HepG2 (cell line): Measurements from ENCODE around the gene STARD10. TPM values are rescaled to one million over a fixed set of nuclear protein-coding genes. Genes with fewer than 3 reads are reported as not detected.
A peak's percentile ranks its signal among the peaks of the same experiment; 100 is the strongest.

ENCODE experiments used
- CCDC6 ChIP-seq: sonication (generic); formaldehyde crosslinking; IDR thresholded peaks from 2 replicates; pipeline ENCODE4 v1.8.1; 2022; ENCODE audit warnings: mild to moderate bottlenecking, missing genetic modification reagents, moderate library complexity
- KAT2B ChIP-seq: fragments of 150-350 bp; IDR thresholded peaks from 2 replicates; pipeline ENCODE4 v1.6.1; 2014; ENCODE audit warnings: low read depth, low read length, borderline replicate concordance
- MAZ ChIP-seq, 2 experiments: sonication (generic) in 1 of 2; formaldehyde crosslinking in 1 of 2; IDR thresholded peaks; 2 replicates each; pipeline versions ENCODE4 v1.5.0 to v1.6.1; 2012 to 2020; ENCODE audit warnings: low read depth in 2 of 2, mild to moderate bottlenecking in 2 of 2, borderline replicate concordance in 1 of 2, improper control_type of control experiment in 1 of 2, low read length in 1 of 2, missing genetic modification reagents in 1 of 2, moderate library complexity in 1 of 2
- MYPOP ChIP-seq: sonication (generic); formaldehyde crosslinking; IDR thresholded peaks from 2 replicates; pipeline ENCODE4 v1.8.1; 2023; ENCODE audit warnings: mild to moderate bottlenecking, moderate library complexity, missing genetic modification reagents
- SCMH1 ChIP-seq: sonication (generic); formaldehyde crosslinking; IDR thresholded peaks from 2 replicates; pipeline ENCODE4 v1.9.0; 2021; ENCODE audit warnings: missing genetic modification reagents, mild to moderate bottlenecking, borderline replicate concordance
- STAG1 ChIP-seq: sonication (generic); formaldehyde crosslinking; IDR thresholded peaks from 2 replicates; pipeline ENCODE4 v1.4.0; 2020; ENCODE audit warnings: missing genetic modification reagents
- SUZ12 ChIP-seq: fragments of 150-350 bp; IDR thresholded peaks from 2 replicates; pipeline ENCODE4 v1.6.1; 2014; ENCODE audit warnings: low read depth, low read length
- TEAD3 ChIP-seq: optimal IDR thresholded peaks from 2 replicates; pipeline ENCODE3; 2016; ENCODE audit warnings: borderline replicate concordance
- ZBTB3 ChIP-seq: sonication (generic); formaldehyde crosslinking; IDR thresholded peaks from 2 replicates; pipeline ENCODE4 v1.4.0; 2020; ENCODE audit warnings: low read depth, mild to moderate bottlenecking, moderate library complexity, missing genetic modification reagents, borderline replicate concordance
- ZNF235 ChIP-seq: sonication (generic); formaldehyde crosslinking; IDR thresholded peaks from 2 replicates; pipeline ENCODE4 v1.8.1; 2023; ENCODE audit warnings: mild to moderate bottlenecking, missing genetic modification reagents, borderline replicate concordance
- ZNF503 ChIP-seq: sonication (generic); formaldehyde crosslinking; IDR thresholded peaks from 2 replicates; pipeline ENCODE4 v1.4.0; 2020; ENCODE audit warnings: missing genetic modification reagents
- ZNF569 ChIP-seq: sonication (generic); formaldehyde crosslinking; IDR thresholded peaks from 2 replicates; pipeline ENCODE4 v1.5.0; 2020; ENCODE audit warnings: mild to moderate bottlenecking, missing genetic modification reagents, moderate library complexity, borderline replicate concordance
- ZNF597 ChIP-seq: sonication (generic); formaldehyde crosslinking; IDR thresholded peaks from 2 replicates; pipeline ENCODE4 v1.5.0; 2020; ENCODE audit warnings: missing genetic modification reagents
- ZNF709 ChIP-seq: sonication (generic); formaldehyde crosslinking; IDR thresholded peaks from 2 replicates; pipeline ENCODE4 v1.5.0; 2020; ENCODE audit warnings: mild to moderate bottlenecking, missing genetic modification reagents
- polyA plus RNA-seq, 8 experiments: library from polyadenylated mRNA; depleted of rRNA in 3 of 8; stranded (reverse) in 7 of 8; unstranded in 1 of 8; fragments of >200 nt; fragmentation: Illumina TruSeq in 4 of 8; extraction: Trizol in 4 of 8; gene quantifications; 2 replicates each; pipeline versions ENCODE4 v1.2.1 to v1.2.3, GENCODE V29; 2011 to 2016; ENCODE audit warnings: low read depth in 4 of 8, missing spikeins in 1 of 8, mixed read lengths in 1 of 8; ENCODE audit not compliant: insufficient read depth in 1 of 8
- total RNA-seq, 5 experiments: library from RNA; depleted of rRNA; stranded (reverse); fragments of >200 nt; fragmentation: Illumina TruSeq; extraction: Trizol; gene quantifications; 2 replicates each; pipeline ENCODE4 v1.2.3, GENCODE V29; 2016; ENCODE audit warnings: low read depth in 1 of 5
- TF ChIP-seq, protein P1 (sequence below): sonication (generic); formaldehyde crosslinking; IDR thresholded peaks from 2 replicates; pipeline ENCODE4 v1.4.0; 2020; ENCODE audit warnings: missing genetic modification reagents
- TF ChIP-seq, protein P2 (sequence below): sonication (generic); formaldehyde crosslinking; IDR thresholded peaks from 2 replicates; pipeline ENCODE4 v1.4.0; 2020; ENCODE audit warnings: mild to moderate bottlenecking, missing genetic modification reagents
- TF ChIP-seq, protein P3 (sequence below): sonication (generic); formaldehyde crosslinking; IDR thresholded peaks from 2 replicates; pipeline ENCODE4 v1.8.0; 2022; ENCODE audit warnings: missing genetic modification reagents, mild to moderate bottlenecking, inconsistent platforms, borderline replicate concordance

The STARD10 gene
- total and polyA plus RNA-seq, 2 of the 13 experiments (the other 11 are each of a cell fraction or from before 2014, with no cell fraction given): 260 to 341 TPM

DNA sequence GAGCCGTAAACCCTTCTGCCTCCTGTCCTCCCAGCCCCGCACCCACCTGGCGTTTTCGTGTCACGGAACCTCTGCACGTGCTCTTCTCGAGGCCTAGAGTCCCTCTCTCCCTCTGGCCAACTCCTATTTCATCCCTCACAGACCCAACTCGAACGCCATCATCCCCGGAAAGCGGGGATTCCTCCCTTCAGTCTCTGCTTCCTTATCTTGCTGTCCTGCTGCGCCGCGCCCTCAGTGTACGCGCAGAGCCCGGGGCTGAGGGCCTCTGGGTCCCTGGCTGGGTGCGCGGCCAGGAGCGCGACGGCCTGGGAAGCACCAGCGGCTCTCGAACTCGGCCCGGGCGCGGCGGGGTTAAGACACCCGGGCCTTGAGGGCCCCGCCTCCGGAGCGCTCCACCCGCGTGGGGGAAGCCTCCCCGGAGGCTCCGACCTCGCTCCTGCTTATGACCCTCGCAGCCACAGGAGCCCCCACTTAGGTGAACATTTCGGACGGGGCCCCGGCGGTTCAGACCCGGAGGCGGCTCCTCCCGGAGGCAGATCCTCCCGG lies 20.0 kb upstream of the STARD10 start (continued):
- TF ChIP-seq TEAD3 (peak; percentile 14), ZNF569 (no peak), ZBTB3 (no peak), SCMH1 (CRISPR knock-in tag) (no peak), STAG1 (CRISPR knock-in tag) (0 out of 2 replicates have a peak, but pooled peaks have one; percentile 10), KAT2B (no peak), ZNF597 (no peak), ZNF709 (CRISPR knock-in tag) (0 out of 2 replicates have a peak, but pooled peaks have one; percentile 33), CCDC6 (CRISPR knock-in tag) (no peak), MYPOP (peak; percentile 59; the same call in 1 of the 2 replicates), MAZ (IDR thresholded peaks at IDR 0.05; ENCODE audit: borderline replicate concordance, low read depth, low read length) (no peak; the same call in 1 of the 2 replicates), MAZ (CRISPR knock-in tag; IDR thresholded peaks at IDR 0.05; ENCODE audit: low read depth) (no peak; the same call in none of the 2 replicates), ZNF235 (peak; percentile 20; the same call in 1 of the 2 replicates), ZNF503 (CRISPR knock-in tag) (no peak), SUZ12 (no peak)
- TF ChIP-seq, protein P1, sequence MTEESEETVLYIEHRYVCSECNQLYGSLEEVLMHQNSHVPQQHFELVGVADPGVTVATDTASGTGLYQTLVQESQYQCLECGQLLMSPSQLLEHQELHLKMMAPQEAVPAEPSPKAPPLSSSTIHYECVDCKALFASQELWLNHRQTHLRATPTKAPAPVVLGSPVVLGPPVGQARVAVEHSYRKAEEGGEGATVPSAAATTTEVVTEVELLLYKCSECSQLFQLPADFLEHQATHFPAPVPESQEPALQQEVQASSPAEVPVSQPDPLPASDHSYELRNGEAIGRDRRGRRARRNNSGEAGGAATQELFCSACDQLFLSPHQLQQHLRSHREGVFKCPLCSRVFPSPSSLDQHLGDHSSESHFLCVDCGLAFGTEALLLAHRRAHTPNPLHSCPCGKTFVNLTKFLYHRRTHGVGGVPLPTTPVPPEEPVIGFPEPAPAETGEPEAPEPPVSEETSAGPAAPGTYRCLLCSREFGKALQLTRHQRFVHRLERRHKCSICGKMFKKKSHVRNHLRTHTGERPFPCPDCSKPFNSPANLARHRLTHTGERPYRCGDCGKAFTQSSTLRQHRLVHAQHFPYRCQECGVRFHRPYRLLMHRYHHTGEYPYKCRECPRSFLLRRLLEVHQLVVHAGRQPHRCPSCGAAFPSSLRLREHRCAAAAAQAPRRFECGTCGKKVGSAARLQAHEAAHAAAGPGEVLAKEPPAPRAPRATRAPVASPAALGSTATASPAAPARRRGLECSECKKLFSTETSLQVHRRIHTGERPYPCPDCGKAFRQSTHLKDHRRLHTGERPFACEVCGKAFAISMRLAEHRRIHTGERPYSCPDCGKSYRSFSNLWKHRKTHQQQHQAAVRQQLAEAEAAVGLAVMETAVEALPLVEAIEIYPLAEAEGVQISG: no peak; the same call in 1 of the 2 replicates
- TF ChIP-seq, protein P2, sequence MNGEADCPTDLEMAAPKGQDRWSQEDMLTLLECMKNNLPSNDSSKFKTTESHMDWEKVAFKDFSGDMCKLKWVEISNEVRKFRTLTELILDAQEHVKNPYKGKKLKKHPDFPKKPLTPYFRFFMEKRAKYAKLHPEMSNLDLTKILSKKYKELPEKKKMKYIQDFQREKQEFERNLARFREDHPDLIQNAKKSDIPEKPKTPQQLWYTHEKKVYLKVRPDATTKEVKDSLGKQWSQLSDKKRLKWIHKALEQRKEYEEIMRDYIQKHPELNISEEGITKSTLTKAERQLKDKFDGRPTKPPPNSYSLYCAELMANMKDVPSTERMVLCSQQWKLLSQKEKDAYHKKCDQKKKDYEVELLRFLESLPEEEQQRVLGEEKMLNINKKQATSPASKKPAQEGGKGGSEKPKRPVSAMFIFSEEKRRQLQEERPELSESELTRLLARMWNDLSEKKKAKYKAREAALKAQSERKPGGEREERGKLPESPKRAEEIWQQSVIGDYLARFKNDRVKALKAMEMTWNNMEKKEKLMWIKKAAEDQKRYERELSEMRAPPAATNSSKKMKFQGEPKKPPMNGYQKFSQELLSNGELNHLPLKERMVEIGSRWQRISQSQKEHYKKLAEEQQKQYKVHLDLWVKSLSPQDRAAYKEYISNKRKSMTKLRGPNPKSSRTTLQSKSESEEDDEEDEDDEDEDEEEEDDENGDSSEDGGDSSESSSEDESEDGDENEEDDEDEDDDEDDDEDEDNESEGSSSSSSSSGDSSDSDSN (CRISPR knock-in tag): no peak; the same call in 1 of the 2 replicates
- TF ChIP-seq, protein P3, sequence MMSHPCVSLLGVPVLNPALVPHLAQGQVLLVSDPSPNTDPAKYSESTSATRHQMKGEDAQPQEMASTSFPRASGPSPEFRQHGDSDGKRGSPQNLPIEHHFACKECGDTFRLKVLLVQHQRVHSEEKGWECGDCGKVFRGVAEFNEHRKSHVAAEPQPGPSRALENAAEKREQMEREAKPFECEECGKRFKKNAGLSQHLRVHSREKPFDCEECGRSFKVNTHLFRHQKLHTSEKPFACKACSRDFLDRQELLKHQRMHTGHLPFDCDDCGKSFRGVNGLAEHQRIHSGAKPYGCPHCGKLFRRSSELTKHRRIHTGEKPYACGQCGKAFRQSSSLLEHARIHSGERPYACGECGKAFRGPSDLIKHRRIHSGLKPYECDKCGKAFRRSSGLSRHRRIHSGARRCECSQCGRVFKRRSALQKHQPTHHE (CRISPR knock-in tag): no peak
